Medulla oblongata (tissue), 1 donor: Measurements from ENCODE around the gene CRADD.

Experiments used
- DNase-seq: peaks from one replicate; pipeline ENCODE4 v3.0.0-alpha.2; 2015; ENCODE audit errors: extremely low spot score

Gene CRADD

GRCh38 chr12:93839064-93839463 is 161.9 kb downstream of the CRADD start:
- DNase-seq = no peak

- DNase-seq = no peak
Measured at GRCh38 chr12:93841671-93842070, 164.5 kb downstream of the CRADD start.

- DNase-seq = no peak
Measured at GRCh38 chr12:93844164-93844784, 167.1 kb downstream of the CRADD start.

GRCh38 chr12:93846936-93847516 is 169.9 kb downstream of the CRADD start:
- no peak for DNase-seq

- DNase-seq = no peak
Measured at GRCh38 chr12:93847517-93848474, 170.6 kb downstream of the CRADD start.

- no peak for DNase-seq
Measured at GRCh38 chr12:93848523-93849101, 171.4 kb downstream of the CRADD start.

GRCh38 chr12:93849946-93850345 is 172.8 kb downstream of the CRADD start:
- DNase-seq = no peak

- no peak for DNase-seq
Measured at GRCh38 chr12:93850481-93851256, 173.5 kb downstream of the CRADD start.

GRCh38 chr12:93851257-93851671 is 174.1 kb downstream of the CRADD start:
- DNase-seq = no peak

GRCh38 chr12:93852173-93852591 is 175.0 kb downstream of the CRADD start:
- no peak for DNase-seq

- DNase-seq = no peak
Measured at GRCh38 chr12:93853698-93854478, 176.7 kb downstream of the CRADD start.

- no peak for DNase-seq
Measured at GRCh38 chr12:93855261-93855660, 178.1 kb downstream of the CRADD start.

- no peak for DNase-seq
Measured at GRCh38 chr12:93856611-93857010, 179.4 kb downstream of the CRADD start.

GRCh38 chr12:93857279-93857938 is 180.2 kb downstream of the CRADD start:
- DNase-seq = no peak

- no peak for DNase-seq
Measured at GRCh38 chr12:93857991-93858447, 180.8 kb downstream of the CRADD start.

- no peak for DNase-seq
Measured at GRCh38 chr12:93860668-93861373, 183.6 kb downstream of the CRADD start.

GRCh38 chr12:93862424-93862823 is 185.2 kb downstream of the CRADD start:
- DNase-seq = no peak

GRCh38 chr12:93865751-93866150 is 188.6 kb downstream of the CRADD start:
- no peak for DNase-seq

GRCh38 chr12:93868771-93869170 is 191.6 kb downstream of the CRADD start:
- no peak for DNase-seq
